ENCODE data around the gene P2RY10. TPM values are rescaled to one million over a fixed set of nuclear protein-coding genes. Genes with fewer than 3 reads are reported as not detected.
"Not testable (repeated sequence)": the region's sequence is repeated elsewhere in the genome, so short reads cannot be mapped to it uniquely, and the experiment has no call there.

P2RY10 gene
- total RNA-seq, 1 donor from 2014 or later = not detected

DNA sequence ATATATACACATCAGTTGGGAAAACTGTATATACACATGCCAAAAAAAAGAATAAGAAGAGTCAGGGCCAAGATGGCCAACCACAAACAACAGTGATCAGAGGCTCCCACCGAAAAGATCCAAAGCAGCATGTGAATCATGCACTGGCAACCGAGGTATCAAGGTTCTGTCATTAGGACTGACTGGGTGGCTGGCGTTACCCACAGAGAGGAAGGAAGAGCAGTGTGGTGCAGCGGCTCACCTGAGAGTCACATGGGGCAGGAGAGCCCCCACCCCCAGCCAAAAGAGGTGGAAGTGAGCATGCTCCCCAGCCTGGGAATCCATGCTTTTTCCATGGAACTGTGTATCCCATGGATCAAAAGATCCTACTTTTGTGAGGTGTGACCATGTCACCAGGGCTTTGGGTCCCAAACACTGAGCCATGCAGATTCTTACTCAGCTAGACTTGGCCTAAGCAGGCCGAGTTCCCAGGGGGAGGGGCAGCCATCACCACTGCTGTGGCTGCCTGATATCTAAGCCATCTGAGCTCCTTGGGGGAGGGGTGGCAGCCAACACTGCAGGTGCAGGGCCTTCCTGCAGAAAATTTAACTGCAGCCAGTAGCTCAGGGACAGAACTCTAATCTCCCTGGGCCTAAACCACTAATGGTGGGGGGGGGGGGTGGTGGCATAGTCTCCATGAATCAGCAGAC is 52.8 kb downstream of the P2RY10 start:
- H3K36me3 Mint-ChIP-seq = no peaks in the 10 kb centered on the region
- no peak overlapping the region for H3K27ac Mint-ChIP-seq
- TF ChIP-seq, protein P1, sequence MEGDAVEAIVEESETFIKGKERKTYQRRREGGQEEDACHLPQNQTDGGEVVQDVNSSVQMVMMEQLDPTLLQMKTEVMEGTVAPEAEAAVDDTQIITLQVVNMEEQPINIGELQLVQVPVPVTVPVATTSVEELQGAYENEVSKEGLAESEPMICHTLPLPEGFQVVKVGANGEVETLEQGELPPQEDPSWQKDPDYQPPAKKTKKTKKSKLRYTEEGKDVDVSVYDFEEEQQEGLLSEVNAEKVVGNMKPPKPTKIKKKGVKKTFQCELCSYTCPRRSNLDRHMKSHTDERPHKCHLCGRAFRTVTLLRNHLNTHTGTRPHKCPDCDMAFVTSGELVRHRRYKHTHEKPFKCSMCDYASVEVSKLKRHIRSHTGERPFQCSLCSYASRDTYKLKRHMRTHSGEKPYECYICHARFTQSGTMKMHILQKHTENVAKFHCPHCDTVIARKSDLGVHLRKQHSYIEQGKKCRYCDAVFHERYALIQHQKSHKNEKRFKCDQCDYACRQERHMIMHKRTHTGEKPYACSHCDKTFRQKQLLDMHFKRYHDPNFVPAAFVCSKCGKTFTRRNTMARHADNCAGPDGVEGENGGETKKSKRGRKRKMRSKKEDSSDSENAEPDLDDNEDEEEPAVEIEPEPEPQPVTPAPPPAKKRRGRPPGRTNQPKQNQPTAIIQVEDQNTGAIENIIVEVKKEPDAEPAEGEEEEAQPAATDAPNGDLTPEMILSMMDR (IDR thresholded peaks at IDR 0.05; ENCODE audit: unreplicated experiment) = no peak
- DNase-seq (ENCODE audit: low spot score in 2 of 2, unreplicated experiment in 2 of 2) = no peak
- no peaks in the 10 kb centered on the region for H3K27me3 Mint-ChIP-seq (ENCODE audit: low read depth)
- H3K4me1 Mint-ChIP-seq = no peaks in the 10 kb centered on the region
- peaks cover 61% of the 10 kb centered on the region for H3K9me3 Mint-ChIP-seq
- no peak overlapping the region for H3K4me3 Mint-ChIP-seq

GRCh38 chrX:79007540-79007939 is 62.3 kb downstream of the P2RY10 start:
- H3K27ac Mint-ChIP-seq; DNase-seq (ENCODE audit: low spot score in 2 of 2, unreplicated experiment in 2 of 2); H3K4me1 Mint-ChIP-seq; H3K36me3 Mint-ChIP-seq; H3K27me3 Mint-ChIP-seq (ENCODE audit: low read depth); H3K4me3 Mint-ChIP-seq: not testable (repeated sequence)
- peaks cover 85% of the 10 kb centered on the region for H3K9me3 Mint-ChIP-seq

Small RNA genes within 50 kb of the gene (microRNA-seq; reads per million reads assigned to microRNA genes)
- gene MIR4328 = not detected

Other genes starting within 250 kb of the P2RY10 start
- gene LPAR4, start 197.7 kb upstream of the P2RY10 start, total RNA-seq = 2.0 to 3.1 TPM (median 2.6 TPM) in 3 replicates
- gene GPR174, start 199.3 kb downstream of the P2RY10 start, total RNA-seq = not detected in 3 replicates

All from mesothelial cell of epicardium (in vitro differentiated cells).